GM21737 (cell line): ENCODE data around the gene DPYD.

ENCODE experiments used
- ATAC-seq: cut with Tn5 transposase; IDR thresholded peaks from one replicate; pipeline ENCODE4 v1.9.1; 2021; ENCODE audit warnings: mild to moderate bottlenecking, moderate library complexity; ENCODE audit not compliant: unreplicated experiment

DPYD gene

GRCh38 chr1:97792655-97793054 is 128.2 kb downstream of the DPYD start:
- ATAC-seq, result no peak

GRCh38 chr1:97791251-97791650 is 129.6 kb downstream of the DPYD start:
- ATAC-seq, result peak; percentile 78

DNA sequence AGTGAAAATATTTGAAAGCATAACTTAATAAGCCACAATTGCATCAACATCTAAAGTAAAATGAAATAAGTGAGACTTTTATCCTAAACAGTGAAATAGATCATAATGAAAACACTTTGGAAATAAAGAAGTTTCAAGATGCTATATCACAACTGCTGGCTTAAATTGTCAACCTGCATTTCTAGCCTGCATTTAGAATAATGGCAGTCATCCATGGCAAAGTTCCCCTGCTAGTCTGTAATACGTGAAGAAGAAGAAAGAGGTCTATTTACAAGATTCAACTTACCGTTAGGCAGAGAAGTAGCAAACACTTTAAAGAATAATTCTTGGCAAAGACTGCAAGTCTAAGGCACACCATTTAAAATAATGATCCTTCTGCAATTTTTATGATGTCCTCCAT is 133.6 kb downstream of the DPYD start:
- no peak for ATAC-seq

DNA sequence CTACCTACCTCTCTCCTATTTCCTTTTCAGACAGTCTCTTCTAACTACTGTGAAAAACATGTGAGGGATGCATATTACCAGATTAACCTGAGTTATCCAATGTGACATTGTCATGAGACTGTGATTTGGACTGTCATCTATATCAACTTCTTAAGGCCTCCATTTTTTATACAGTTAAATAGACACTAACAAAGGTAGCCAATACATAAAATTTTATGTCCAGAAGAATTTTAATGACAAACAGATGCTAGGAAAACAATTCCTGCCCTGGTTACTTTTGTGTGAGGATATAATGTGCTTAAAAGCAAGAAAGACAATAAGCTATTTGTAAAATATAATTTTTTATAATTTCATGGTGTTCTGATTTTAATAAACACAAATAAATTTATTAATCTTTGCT is 136.2 kb downstream of the DPYD start:
- ATAC-seq, result no peak

GRCh38 chr1:97783751-97784150 is 137.1 kb downstream of the DPYD start:
- no peak for ATAC-seq

DNA sequence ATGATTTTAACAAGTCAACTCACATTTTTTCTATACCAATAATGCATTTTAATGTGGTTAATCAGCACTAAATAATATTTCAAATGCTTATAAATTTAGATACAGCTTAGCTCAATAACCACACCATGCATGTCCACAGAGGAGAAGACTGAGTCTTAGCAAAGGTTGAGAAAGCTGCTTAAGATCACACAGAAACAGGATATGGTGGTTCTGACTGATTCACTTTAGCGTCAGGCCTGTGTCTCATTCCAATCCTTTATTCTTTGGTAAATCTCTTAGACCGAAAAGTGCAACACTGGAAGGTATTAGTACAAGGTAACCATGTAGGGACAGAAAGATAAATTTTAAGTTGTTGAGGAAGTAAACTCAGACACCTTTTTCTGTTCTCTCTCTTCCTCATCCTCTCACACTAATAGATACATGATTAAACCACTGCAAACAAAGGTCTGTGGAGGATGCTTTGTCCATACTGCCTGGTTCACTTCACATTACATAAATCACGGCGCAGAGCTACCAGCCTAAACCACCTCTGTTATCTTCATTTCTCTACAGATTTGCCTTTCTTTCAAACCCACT is 139.0 kb downstream of the DPYD start:
- peak; percentile 59 for ATAC-seq

DNA sequence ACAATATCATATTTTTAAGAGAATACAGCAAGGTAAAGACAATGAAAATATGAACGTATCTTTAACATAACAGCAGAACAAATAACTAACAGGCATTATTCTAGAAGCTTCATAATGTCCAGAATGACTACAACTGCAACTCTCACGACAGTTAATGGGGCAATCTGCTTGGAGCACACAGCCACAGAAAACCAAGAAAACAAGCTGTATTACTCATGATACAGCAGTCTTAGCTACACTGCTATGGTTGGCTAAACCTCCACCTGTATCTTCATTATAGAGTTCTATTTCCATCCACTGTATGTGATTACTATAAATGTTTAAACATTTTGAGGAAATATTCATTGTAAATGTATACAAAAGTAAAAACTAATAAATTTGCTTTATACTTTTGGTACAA is 139.9 kb downstream of the DPYD start:
- no peak for ATAC-seq

DNA sequence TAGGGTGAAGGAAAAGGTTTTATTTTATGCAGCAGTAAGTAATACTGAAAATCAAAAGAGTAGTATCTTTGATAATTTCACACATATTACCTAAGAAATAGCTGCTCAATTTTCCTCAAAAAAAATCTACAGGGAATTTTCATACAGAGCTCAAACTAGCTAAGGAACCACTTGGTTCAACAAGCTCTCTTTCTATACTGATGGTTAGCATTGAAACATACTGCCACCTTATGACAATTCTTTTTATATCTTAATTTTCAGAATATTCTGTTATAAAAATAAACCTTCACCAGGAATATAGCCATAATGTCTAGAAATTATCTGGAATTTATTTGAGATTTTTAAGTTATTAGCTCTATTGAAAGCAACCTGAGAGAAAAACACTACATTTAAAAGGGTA is 142.1 kb downstream of the DPYD start:
- no peak for ATAC-seq

DNA sequence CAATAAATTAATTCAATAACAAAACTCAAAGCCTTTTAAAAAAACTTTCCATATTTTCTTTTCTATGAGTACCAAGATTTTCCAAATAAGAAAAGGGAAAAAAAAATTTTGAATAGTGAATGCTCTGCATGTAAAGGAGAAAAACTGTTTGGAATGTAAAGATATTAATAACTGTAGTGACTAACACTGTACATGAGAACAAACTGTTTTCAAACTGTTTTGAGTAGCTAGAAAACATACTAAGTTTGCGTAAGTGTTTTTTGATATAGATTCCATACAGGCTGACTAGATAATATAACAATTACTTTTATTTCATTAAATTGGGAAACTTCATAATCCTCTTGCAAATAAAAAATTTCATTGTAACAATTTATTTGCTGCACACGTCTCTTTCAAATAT is 150.5 kb downstream of the DPYD start:
- ATAC-seq, result no peak

GRCh38 chr1:97767381-97767780 is 153.5 kb downstream of the DPYD start:
- no peak for ATAC-seq

- no peak for ATAC-seq
These were observed 155.8 kb downstream of the DPYD start for GRCh38 chr1:97764991-97765390.

- ATAC-seq, result no peak
These were observed 159.2 kb downstream of the DPYD start for GRCh38 chr1:97761637-97762036.

- ATAC-seq, result no peak
These were observed 161.8 kb downstream of the DPYD start for GRCh38 chr1:97759078-97759477.

- ATAC-seq, result no peak
These were observed 162.2 kb downstream of the DPYD start for GRCh38 chr1:97758541-97759057.

GRCh38 chr1:97745912-97746311 is 174.9 kb downstream of the DPYD start:
- ATAC-seq, result no peak

- no peak for ATAC-seq
These were observed 175.9 kb downstream of the DPYD start for GRCh38 chr1:97744977-97745376.

GRCh38 chr1:97743129-97743528 is 177.7 kb downstream of the DPYD start:
- no peak for ATAC-seq

- no peak for ATAC-seq
These were observed 179.9 kb downstream of the DPYD start for GRCh38 chr1:97740891-97741290.

GRCh38 chr1:97739596-97740103 is 181.2 kb downstream of the DPYD start:
- ATAC-seq, result no peak

GRCh38 chr1:97738270-97738669 is 182.6 kb downstream of the DPYD start:
- no peak for ATAC-seq

- ATAC-seq, result no peak
These were observed 190.6 kb downstream of the DPYD start for GRCh38 chr1:97730271-97730670.

- no peak for ATAC-seq
These were observed 192.4 kb downstream of the DPYD start for GRCh38 chr1:97728436-97728835.

DNA sequence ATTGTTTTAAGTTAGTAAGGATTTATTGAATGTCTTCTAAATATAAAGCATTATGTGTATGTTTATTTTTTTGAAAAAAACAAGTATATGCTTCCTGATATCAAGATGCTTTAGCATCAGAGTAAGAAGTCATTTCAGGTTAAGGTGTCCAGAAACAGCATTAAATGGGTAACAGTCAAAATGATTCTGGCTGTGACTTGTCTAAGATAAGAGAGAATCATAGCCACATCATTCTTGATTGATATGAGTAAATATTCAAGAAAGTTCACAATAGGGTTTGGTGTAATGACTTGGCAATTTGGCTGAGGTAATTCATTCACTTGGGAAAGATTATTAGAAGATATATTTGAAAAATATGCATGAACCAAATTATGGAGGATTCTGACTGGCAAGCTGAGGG is 193.8 kb downstream of the DPYD start:
- no peak for ATAC-seq
